ENCODE results near the gene TTC34.

DNA sequence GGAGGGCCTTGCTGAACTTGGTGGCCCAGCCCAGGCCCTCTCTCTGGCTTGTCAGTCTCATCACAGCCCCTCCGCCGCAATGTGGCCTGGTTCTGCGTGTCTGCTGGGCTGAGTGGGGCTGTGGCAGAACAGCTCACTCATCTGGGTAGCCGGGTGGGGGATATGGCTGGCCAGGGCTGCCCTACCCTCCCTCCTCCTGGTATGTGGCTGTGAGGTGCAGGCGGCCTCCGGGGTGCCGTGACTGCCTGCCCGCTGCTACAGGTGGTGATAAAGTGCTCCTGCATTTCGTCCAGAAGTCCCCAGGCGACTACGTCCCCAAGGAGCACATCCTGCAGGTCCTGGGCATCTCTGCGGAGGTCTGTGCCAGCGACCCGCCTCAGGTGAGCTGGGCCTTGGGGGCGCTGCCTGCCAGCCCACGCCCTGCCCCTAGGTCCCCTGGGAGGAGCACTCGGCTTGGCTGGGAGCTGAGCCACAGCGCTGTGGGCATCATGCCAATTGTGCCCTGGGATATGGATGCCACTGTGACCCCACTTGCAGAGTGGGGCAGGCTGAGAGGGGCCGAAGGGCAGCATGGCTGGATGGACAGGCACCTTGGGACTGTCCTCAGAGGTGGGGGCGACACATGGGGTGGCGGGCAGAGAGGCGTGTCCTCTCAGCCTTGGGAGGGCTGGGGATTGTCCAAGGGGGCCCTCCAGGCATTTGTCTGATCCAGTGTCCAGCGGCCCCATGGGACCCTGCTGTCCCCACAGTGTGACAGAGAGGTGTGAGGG, 212.6 kb downstream of the TTC34 start:
- TF ChIP-seq FOXA1 (IDR thresholded peaks at IDR 0.05) (no peak), SUZ12 (IDR thresholded peaks at IDR 0.05) (no peak), BHLHE40 (IDR thresholded peaks at IDR 0.05; ENCODE audit: borderline replicate concordance) (no peak), FOXK2 (IDR thresholded peaks at IDR 0.05) (no peak), SP1 (IDR thresholded peaks at IDR 0.05) (no peak), FOXM1 (IDR thresholded peaks at IDR 0.05; ENCODE audit: borderline replicate concordance) (no peak), ELF4 (IDR thresholded peaks at IDR 0.05) (no peak)

Data from HEK293T (cell line).